ENCODE measurements around the gene PAM.

Gene PAM

GRCh38 chr5:102971676-102972293 is 216.7 kb downstream of the PAM start:
- H3K27me3 ChIP-seq (ENCODE audit: control insufficient read depth in 1 of 2, insufficient read depth in 1 of 2, low read length in 2 of 2) = no peaks in the 10 kb centered on the region
- H3K36me3 ChIP-seq (ENCODE audit: control insufficient read depth in 1 of 2, insufficient read depth in 2 of 2, low read depth in 1 of 2, low read length in 2 of 2) = peaks cover 0 to 58% of the 10 kb centered on the region in 2 experiments
- H2AK5ac ChIP-seq (ENCODE audit: low read length, severe bottlenecking) = no peak overlapping the region

GRCh38 chr5:102974177-102974576 is 219.1 kb downstream of the PAM start:
- Histone ChIP-seq H2BK120ac (ENCODE audit: low read depth, low read length) (no peak overlapping the region), H3K36me3 (ENCODE audit: control insufficient read depth in 1 of 2, insufficient read depth in 2 of 2, low read depth in 1 of 2, low read length in 2 of 2) (peaks cover 0 to 64% of the 10 kb centered on the region in 2 experiments), H3K9me3 (ENCODE audit: control insufficient read depth, low read length) (no peaks in the 10 kb centered on the region), H3K27ac (ENCODE audit: low read length, poor library complexity, severe bottlenecking) (no peak overlapping the region), H2BK12ac (ENCODE audit: low read length in 2 of 2) (no peak overlapping the region), H2AK5ac (ENCODE audit: low read length, severe bottlenecking) (no peak overlapping the region), H2AFZ (ENCODE audit: low read depth, low read length) (no peak overlapping the region), H3K4me1 (ENCODE audit: control insufficient read depth, insufficient read depth, low read depth, low read length) (no peaks in the 10 kb centered on the region), H3K23ac (ENCODE audit: low read length in 2 of 2) (no peak overlapping the region), H2BK5ac (ENCODE audit: low read depth, low read length, poor library complexity, severe bottlenecking) (no peak overlapping the region), H3K9ac (ENCODE audit: low read length) (no peak overlapping the region), H3K4ac (ENCODE audit: low read depth in 1 of 2, low read length in 2 of 2) (no peak overlapping the region), H4K91ac (ENCODE audit: low read length) (no peak overlapping the region), H2BK15ac (ENCODE audit: low read depth, poor library complexity, severe bottlenecking) (no peak overlapping the region), H3K4me3 (ENCODE audit: insufficient read depth in 1 of 2, low read depth in 1 of 2, low read length in 2 of 2) (no peak overlapping the region), H4K8ac (ENCODE audit: low read length) (no peak overlapping the region), H3K4me2 (ENCODE audit: low read length, poor library complexity, severe bottlenecking) (no peak overlapping the region), H3K79me1 (replicated peaks; ENCODE audit: low read length, poor library complexity, severe bottlenecking) (peaks cover 4% of the 10 kb centered on the region), H3K18ac (ENCODE audit: low read depth in 1 of 2, low read length in 2 of 2) (no peak overlapping the region), H3K14ac (ENCODE audit: low read length in 2 of 2) (no peak overlapping the region), H3K27me3 (ENCODE audit: control insufficient read depth in 1 of 2, insufficient read depth in 1 of 2, low read length in 2 of 2) (no peaks in the 10 kb centered on the region)
- DNase-seq = no peak
- WGBS = 96% methylated on average over 3 of the region's 3 CpGs

More at GRCh38 chr5:102971676-102972293, 216.7 kb downstream of the PAM start:
- Histone ChIP-seq H2BK5ac (ENCODE audit: low read depth, low read length, poor library complexity, severe bottlenecking) (no peak overlapping the region), H2BK12ac (ENCODE audit: low read length in 2 of 2) (no peak overlapping the region), H2BK120ac (ENCODE audit: low read depth, low read length) (no peak overlapping the region), H3K9ac (ENCODE audit: low read length) (peak overlapping the region; percentile 32), H2AFZ (ENCODE audit: low read depth, low read length) (no peak overlapping the region), H3K79me1 (replicated peaks; ENCODE audit: low read length, poor library complexity, severe bottlenecking) (peaks cover 4% of the 10 kb centered on the region), H2BK15ac (ENCODE audit: low read depth, poor library complexity, severe bottlenecking) (no peak overlapping the region), H3K9me3 (ENCODE audit: control insufficient read depth, low read length) (no peaks in the 10 kb centered on the region), H3K23ac (ENCODE audit: low read length in 2 of 2) (no peak overlapping the region), H3K4me3 (ENCODE audit: insufficient read depth in 1 of 2, low read depth in 1 of 2, low read length in 2 of 2) (no peak overlapping the region), H4K8ac (ENCODE audit: low read length) (no peak overlapping the region), H3K4me2 (ENCODE audit: low read length, poor library complexity, severe bottlenecking) (no peak overlapping the region), H3K14ac (ENCODE audit: low read length in 2 of 2) (no peak overlapping the region), H4K91ac (ENCODE audit: low read length) (no peak overlapping the region), H3K4me1 (ENCODE audit: control insufficient read depth, insufficient read depth, low read depth, low read length) (no peaks in the 10 kb centered on the region), H3K27ac (ENCODE audit: low read length, poor library complexity, severe bottlenecking) (no peak overlapping the region), H3K18ac (ENCODE audit: low read depth in 1 of 2, low read length in 2 of 2) (no peak overlapping the region), H3K4ac (ENCODE audit: low read depth in 1 of 2, low read length in 2 of 2) (no peak overlapping the region)
- no CpG with 5 or more reads among the region's 1 CpG for WGBS
- DNase-seq = peak; percentile 58

- no peaks in the 10 kb centered on the region for H3K27me3 ChIP-seq (ENCODE audit: control insufficient read depth in 1 of 2, insufficient read depth in 1 of 2, low read length in 2 of 2)
- peaks cover 0 to 66% of the 10 kb centered on the region in 2 experiments for H3K36me3 ChIP-seq (ENCODE audit: control insufficient read depth in 1 of 2, insufficient read depth in 2 of 2, low read depth in 1 of 2, low read length in 2 of 2)
- H3K4me3 ChIP-seq (ENCODE audit: insufficient read depth in 1 of 2, low read depth in 1 of 2, low read length in 2 of 2) = no peak overlapping the region
- WGBS = 92% methylated on average over 3 of the region's 4 CpGs
- no peaks in the 10 kb centered on the region for H3K4me1 ChIP-seq (ENCODE audit: control insufficient read depth, insufficient read depth, low read depth, low read length)
- H2BK12ac ChIP-seq (ENCODE audit: low read length in 2 of 2) = no peak overlapping the region
- H2BK15ac ChIP-seq (ENCODE audit: low read depth, poor library complexity, severe bottlenecking) = no peak overlapping the region
- H3K23ac ChIP-seq (ENCODE audit: low read length in 2 of 2) = no peak overlapping the region
- H4K8ac ChIP-seq (ENCODE audit: low read length) = no peak overlapping the region
- H3K18ac ChIP-seq (ENCODE audit: low read depth in 1 of 2, low read length in 2 of 2) = no peak overlapping the region
- no peak overlapping the region for H2BK120ac ChIP-seq (ENCODE audit: low read depth, low read length)
- no peak overlapping the region for H3K4ac ChIP-seq (ENCODE audit: low read depth in 1 of 2, low read length in 2 of 2)
- no peak overlapping the region for H2AFZ ChIP-seq (ENCODE audit: low read depth, low read length)
- peaks cover 4% of the 10 kb centered on the region for H3K79me1 ChIP-seq (replicated peaks; ENCODE audit: low read length, poor library complexity, severe bottlenecking)
- H2BK5ac ChIP-seq (ENCODE audit: low read depth, low read length, poor library complexity, severe bottlenecking) = no peak overlapping the region
- no peak overlapping the region for H2AK5ac ChIP-seq (ENCODE audit: low read length, severe bottlenecking)
- H3K9me3 ChIP-seq (ENCODE audit: control insufficient read depth, low read length) = no peaks in the 10 kb centered on the region
- H4K91ac ChIP-seq (ENCODE audit: low read length) = no peak overlapping the region
- DNase-seq = no peak
- H3K4me2 ChIP-seq (ENCODE audit: low read length, poor library complexity, severe bottlenecking) = no peak overlapping the region
- no peak overlapping the region for H3K9ac ChIP-seq (ENCODE audit: low read length)
- H3K14ac ChIP-seq (ENCODE audit: low read length in 2 of 2) = no peak overlapping the region
- no peak overlapping the region for H3K27ac ChIP-seq (ENCODE audit: low read length, poor library complexity, severe bottlenecking)
Measured at GRCh38 chr5:102975045-102975444, 219.9 kb downstream of the PAM start.

GRCh38 chr5:102975457-102976182 is 220.5 kb downstream of the PAM start:
- Histone ChIP-seq H3K9ac (ENCODE audit: low read length) (no peak overlapping the region), H2BK5ac (ENCODE audit: low read depth, low read length, poor library complexity, severe bottlenecking) (no peak overlapping the region), H3K4me3 (ENCODE audit: insufficient read depth in 1 of 2, low read depth in 1 of 2, low read length in 2 of 2) (no peak overlapping the region), H2AFZ (ENCODE audit: low read depth, low read length) (no peak overlapping the region), H3K18ac (ENCODE audit: low read depth in 1 of 2, low read length in 2 of 2) (no peak overlapping the region), H3K14ac (ENCODE audit: low read length in 2 of 2) (no peak overlapping the region), H3K4me1 (ENCODE audit: control insufficient read depth, insufficient read depth, low read depth, low read length) (no peaks in the 10 kb centered on the region), H3K4ac (ENCODE audit: low read depth in 1 of 2, low read length in 2 of 2) (no peak overlapping the region), H3K27ac (ENCODE audit: low read length, poor library complexity, severe bottlenecking) (no peak overlapping the region), H3K36me3 (ENCODE audit: control insufficient read depth in 1 of 2, insufficient read depth in 2 of 2, low read depth in 1 of 2, low read length in 2 of 2) (peaks cover 0 to 71% of the 10 kb centered on the region in 2 experiments), H3K23ac (ENCODE audit: low read length in 2 of 2) (no peak overlapping the region), H3K9me3 (ENCODE audit: control insufficient read depth, low read length) (no peaks in the 10 kb centered on the region), H2AK5ac (ENCODE audit: low read length, severe bottlenecking) (no peak overlapping the region), H2BK120ac (ENCODE audit: low read depth, low read length) (no peak overlapping the region), H3K4me2 (ENCODE audit: low read length, poor library complexity, severe bottlenecking) (no peak overlapping the region), H2BK12ac (ENCODE audit: low read length in 2 of 2) (no peak overlapping the region), H3K79me1 (replicated peaks; ENCODE audit: low read length, poor library complexity, severe bottlenecking) (peaks cover 4% of the 10 kb centered on the region), H2BK15ac (ENCODE audit: low read depth, poor library complexity, severe bottlenecking) (no peak overlapping the region), H4K91ac (ENCODE audit: low read length) (no peak overlapping the region), H3K27me3 (ENCODE audit: control insufficient read depth in 1 of 2, insufficient read depth in 1 of 2, low read length in 2 of 2) (no peaks in the 10 kb centered on the region), H4K8ac (ENCODE audit: low read length) (no peak overlapping the region)
- DNase-seq = peak; percentile 75
- WGBS = 75% methylated on average over 2 of the region's 3 CpGs
